Measurements from ENCODE around the gene FERD3L.

The FERD3L gene

DNA sequence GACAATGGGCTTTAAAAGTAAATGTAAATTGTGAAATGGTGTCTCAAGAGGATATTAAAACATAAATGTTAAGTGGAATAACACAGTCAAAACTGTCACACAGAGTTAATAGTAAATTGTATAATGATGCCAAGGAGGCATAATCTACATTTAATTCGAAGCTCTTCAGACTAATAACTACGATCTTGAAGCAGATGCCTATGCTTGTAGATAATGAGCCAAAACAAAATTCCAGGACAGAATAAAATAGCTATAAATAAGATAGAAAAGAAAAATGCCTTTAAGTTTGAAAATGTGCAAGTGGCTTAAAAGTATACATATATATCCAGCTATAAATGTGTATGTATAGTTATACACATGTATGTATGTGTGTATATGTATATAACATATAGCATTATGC is 45.3 kb downstream of the FERD3L start:
- H3K4me3 ChIP-seq (ENCODE audit: low read length in 2 of 2) = no peak overlapping the region
- no peak overlapping the region for H2AK5ac ChIP-seq (ENCODE audit: low read depth, low read length)
- no peak overlapping the region for H3K18ac ChIP-seq (ENCODE audit: low read length)
- no peak overlapping the region for H2BK5ac ChIP-seq (ENCODE audit: low read length)
- no peak for DNase-seq (ENCODE audit: low spot score)
- no peak overlapping the region for H2BK120ac ChIP-seq (ENCODE audit: low read depth, low read length)
- WGBS, 2 donors (ENCODE audit: extremely low coverage in 2 of 2, insufficient read length in 2 of 2, insufficient replicate concordance in 1 of 2) = no CpG with 5 or more reads among the region's 2 CpGs
- H3K23ac ChIP-seq (ENCODE audit: low read depth, low read length, poor library complexity) = no peak overlapping the region
- no peak overlapping the region for H3K9ac ChIP-seq (ENCODE audit: low read depth, low read length, poor library complexity)
- no peaks in the 10 kb centered on the region for H3K4me1 ChIP-seq (ENCODE audit: control insufficient read depth in 2 of 2, insufficient read depth in 1 of 2, low read depth in 1 of 2, low read length in 2 of 2)
- no peak overlapping the region for H4K8ac ChIP-seq (ENCODE audit: low read depth, low read length)
- no peak overlapping the region for H3K4ac ChIP-seq (ENCODE audit: low read length)
- peaks cover 0 to 18% (median 5%) of the 10 kb centered on the region in 3 experiments for H3K27me3 ChIP-seq (ENCODE audit: control insufficient read depth in 3 of 3, insufficient read depth in 3 of 3, low read depth in 1 of 3, low read length in 3 of 3)
- H3K9me3 ChIP-seq (replicated peaks in 1 of 2; ENCODE audit: control insufficient read depth in 2 of 2, insufficient read depth in 1 of 2, low read depth in 1 of 2, low read length in 2 of 2) = no peaks in the 10 kb centered on the region
- H3K27ac ChIP-seq (replicated peaks; ENCODE audit: low read length) = no peak overlapping the region
- H3K36me3 ChIP-seq (replicated peaks in 1 of 2; ENCODE audit: control insufficient read depth in 2 of 2, insufficient read depth in 2 of 2, low read length in 2 of 2) = no peaks in the 10 kb centered on the region
- no peak overlapping the region for H3K14ac ChIP-seq (ENCODE audit: low read length)
- H3K79me1 ChIP-seq (ENCODE audit: low read depth, low read length) = peaks cover 2% of the 10 kb centered on the region
- H2BK12ac ChIP-seq (ENCODE audit: low read length) = no peak overlapping the region
- no peak overlapping the region for H2AFZ ChIP-seq (ENCODE audit: low read length)
- no peak overlapping the region for H2BK15ac ChIP-seq (ENCODE audit: low read length)
- no peak overlapping the region for H3K4me2 ChIP-seq (ENCODE audit: insufficient read depth, low read length, poor library complexity, severe bottlenecking)
- no peak overlapping the region for H4K91ac ChIP-seq (ENCODE audit: low read depth, low read length, poor library complexity)

DNA sequence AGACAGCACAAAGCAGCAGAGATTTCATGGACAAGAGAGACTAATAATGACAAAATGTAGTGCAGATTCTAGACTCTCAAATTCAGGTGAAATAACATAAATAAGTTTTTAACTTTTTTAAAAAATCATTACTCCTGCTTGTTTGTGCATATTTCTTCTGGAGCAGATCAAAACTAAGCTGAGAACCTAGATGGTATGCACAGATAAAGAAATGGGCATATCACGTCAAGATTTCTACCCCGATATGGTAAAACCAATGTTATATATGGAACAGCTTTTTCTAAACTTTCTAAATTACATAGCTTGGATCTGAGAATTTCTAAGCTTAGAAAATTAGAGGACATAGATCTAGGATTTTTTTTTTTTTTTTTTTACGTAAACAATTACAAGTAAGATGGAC is 46.0 kb downstream of the FERD3L start:
- no peak overlapping the region for H2BK5ac ChIP-seq (ENCODE audit: low read length)
- no peak overlapping the region for H3K4ac ChIP-seq (ENCODE audit: low read length)
- no peaks in the 10 kb centered on the region for H3K9me3 ChIP-seq (replicated peaks in 1 of 2; ENCODE audit: control insufficient read depth in 2 of 2, insufficient read depth in 1 of 2, low read depth in 1 of 2, low read length in 2 of 2)
- no peaks in the 10 kb centered on the region for H3K36me3 ChIP-seq (replicated peaks in 1 of 2; ENCODE audit: control insufficient read depth in 2 of 2, insufficient read depth in 2 of 2, low read length in 2 of 2)
- H4K91ac ChIP-seq (ENCODE audit: low read depth, low read length, poor library complexity) = no peak overlapping the region
- no CpG with 5 or more reads among the region's 3 CpGs for WGBS, 2 donors (ENCODE audit: extremely low coverage in 2 of 2, insufficient read length in 2 of 2, insufficient replicate concordance in 1 of 2)
- H3K4me1 ChIP-seq (ENCODE audit: control insufficient read depth in 2 of 2, insufficient read depth in 1 of 2, low read depth in 1 of 2, low read length in 2 of 2) = no peaks in the 10 kb centered on the region
- no peak overlapping the region for H2BK120ac ChIP-seq (ENCODE audit: low read depth, low read length)
- no peak overlapping the region for H3K14ac ChIP-seq (ENCODE audit: low read length)
- H3K23ac ChIP-seq (ENCODE audit: low read depth, low read length, poor library complexity) = no peak overlapping the region
- no peak overlapping the region for H3K4me2 ChIP-seq (ENCODE audit: insufficient read depth, low read length, poor library complexity, severe bottlenecking)
- no peak overlapping the region for H2AFZ ChIP-seq (ENCODE audit: low read length)
- peaks cover 0 to 11% (median 0%) of the 10 kb centered on the region in 3 experiments for H3K27me3 ChIP-seq (ENCODE audit: control insufficient read depth in 3 of 3, insufficient read depth in 3 of 3, low read depth in 1 of 3, low read length in 3 of 3)
- no peak overlapping the region for H3K4me3 ChIP-seq (ENCODE audit: low read length in 2 of 2)
- no peak overlapping the region for H3K9ac ChIP-seq (ENCODE audit: low read depth, low read length, poor library complexity)
- no peak overlapping the region for H2BK12ac ChIP-seq (ENCODE audit: low read length)
- no peak overlapping the region for H4K8ac ChIP-seq (ENCODE audit: low read depth, low read length)
- H3K27ac ChIP-seq (replicated peaks; ENCODE audit: low read length) = no peak overlapping the region
- H3K79me1 ChIP-seq (ENCODE audit: low read depth, low read length) = peaks cover 2% of the 10 kb centered on the region
- H2BK15ac ChIP-seq (ENCODE audit: low read length) = no peak overlapping the region
- no peak overlapping the region for H2AK5ac ChIP-seq (ENCODE audit: low read depth, low read length)
- no peak for DNase-seq (ENCODE audit: low spot score)
- no peak overlapping the region for H3K18ac ChIP-seq (ENCODE audit: low read length)

DNA sequence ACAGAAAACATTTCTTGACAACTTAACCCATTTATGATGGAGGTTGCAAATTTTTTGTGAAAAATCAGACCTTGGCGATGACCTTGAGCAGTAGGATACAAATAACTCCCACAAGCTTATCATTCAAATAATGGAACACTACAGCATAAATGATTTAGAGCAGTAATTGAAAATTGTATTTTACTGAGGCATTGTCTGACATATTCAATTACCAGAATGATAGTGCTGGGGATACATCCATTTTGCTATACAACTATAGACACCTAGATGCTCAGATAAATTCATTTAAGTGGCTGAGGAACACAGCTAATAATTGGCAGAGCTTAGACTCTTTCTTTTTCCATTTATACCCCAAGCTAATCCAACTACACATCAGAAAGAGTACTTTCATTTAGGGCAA is 46.7 kb downstream of the FERD3L start:
- H3K79me1 ChIP-seq (ENCODE audit: low read depth, low read length) = peaks cover 2% of the 10 kb centered on the region
- no peak overlapping the region for H3K4me3 ChIP-seq (ENCODE audit: low read length in 2 of 2)
- H3K4me1 ChIP-seq (ENCODE audit: control insufficient read depth in 2 of 2, insufficient read depth in 1 of 2, low read depth in 1 of 2, low read length in 2 of 2) = no peaks in the 10 kb centered on the region
- H2BK12ac ChIP-seq (ENCODE audit: low read length) = no peak overlapping the region
- no CpG with 5 or more reads among the region's 1 CpG for WGBS, 2 donors (ENCODE audit: extremely low coverage in 2 of 2, insufficient read length in 2 of 2, insufficient replicate concordance in 1 of 2)
- H3K4ac ChIP-seq (ENCODE audit: low read length) = no peak overlapping the region
- no peak overlapping the region for H2BK15ac ChIP-seq (ENCODE audit: low read length)
- no peak overlapping the region for H3K27ac ChIP-seq (replicated peaks; ENCODE audit: low read length)
- no peak overlapping the region for H3K18ac ChIP-seq (ENCODE audit: low read length)
- H3K9ac ChIP-seq (ENCODE audit: low read depth, low read length, poor library complexity) = no peak overlapping the region
- no peaks in the 10 kb centered on the region for H3K36me3 ChIP-seq (replicated peaks in 1 of 2; ENCODE audit: control insufficient read depth in 2 of 2, insufficient read depth in 2 of 2, low read length in 2 of 2)
- no peak overlapping the region for H2BK120ac ChIP-seq (ENCODE audit: low read depth, low read length)
- H3K9me3 ChIP-seq (replicated peaks in 1 of 2; ENCODE audit: control insufficient read depth in 2 of 2, insufficient read depth in 1 of 2, low read depth in 1 of 2, low read length in 2 of 2) = no peaks in the 10 kb centered on the region
- H3K23ac ChIP-seq (ENCODE audit: low read depth, low read length, poor library complexity) = no peak overlapping the region
- H2BK5ac ChIP-seq (ENCODE audit: low read length) = no peak overlapping the region
- no peak overlapping the region for H2AFZ ChIP-seq (ENCODE audit: low read length)
- DNase-seq (ENCODE audit: low spot score) = no peak
- H3K4me2 ChIP-seq (ENCODE audit: insufficient read depth, low read length, poor library complexity, severe bottlenecking) = no peak overlapping the region
- H4K91ac ChIP-seq (ENCODE audit: low read depth, low read length, poor library complexity) = no peak overlapping the region
- no peak overlapping the region for H3K14ac ChIP-seq (ENCODE audit: low read length)
- H2AK5ac ChIP-seq (ENCODE audit: low read depth, low read length) = no peak overlapping the region
- H4K8ac ChIP-seq (ENCODE audit: low read depth, low read length) = no peak overlapping the region
- H3K27me3 ChIP-seq (ENCODE audit: control insufficient read depth in 3 of 3, insufficient read depth in 3 of 3, low read depth in 1 of 3, low read length in 3 of 3) = peaks cover 0 to 7% (median 0%) of the 10 kb centered on the region in 3 experiments

DNA sequence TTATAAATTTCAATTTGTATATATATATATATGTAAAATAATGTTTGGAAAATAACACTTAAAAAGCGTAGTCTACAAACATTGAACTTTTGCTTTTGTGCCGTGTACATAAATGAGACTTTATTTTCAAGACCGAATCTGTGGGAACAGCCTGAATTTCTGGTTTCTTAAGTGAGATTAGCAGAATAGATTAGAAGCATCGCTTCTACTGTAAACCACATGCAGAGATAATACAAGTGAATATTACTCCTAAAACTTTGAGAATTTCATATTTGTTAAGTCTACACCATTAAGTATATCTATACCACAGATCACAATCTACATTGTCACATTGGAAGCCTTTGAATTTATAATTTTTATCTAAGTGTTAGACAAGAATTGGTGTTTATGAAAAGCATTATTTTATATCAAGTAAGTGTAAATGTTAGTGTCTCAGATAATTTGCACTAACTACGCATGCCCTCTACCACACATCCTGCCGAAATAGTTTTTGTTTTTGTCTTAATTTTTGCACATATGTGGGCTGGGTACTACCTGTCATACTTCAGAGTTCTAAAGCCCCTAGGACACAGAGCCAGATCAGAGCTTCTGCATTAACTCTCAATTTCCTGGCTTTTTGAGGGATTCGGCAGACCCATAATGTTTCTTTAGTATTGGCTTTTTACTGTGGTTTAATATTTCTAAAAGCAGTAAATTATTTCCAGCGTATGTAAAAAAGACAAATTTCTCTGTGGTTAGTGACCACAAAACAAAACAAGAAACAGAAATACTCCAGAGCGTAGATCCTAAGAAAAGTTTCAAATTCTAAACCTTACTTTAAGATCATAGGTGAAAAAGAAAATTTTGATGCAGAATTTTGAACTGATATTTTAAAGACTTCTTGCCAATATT is 47.8 kb downstream of the FERD3L start:
- H3K79me1 ChIP-seq (ENCODE audit: low read depth, low read length) = peaks cover 2% of the 10 kb centered on the region
- H2AFZ ChIP-seq (ENCODE audit: low read length) = no peak overlapping the region
- no peak overlapping the region for H3K9ac ChIP-seq (ENCODE audit: low read depth, low read length, poor library complexity)
- H2BK120ac ChIP-seq (ENCODE audit: low read depth, low read length) = no peak overlapping the region
- H3K4ac ChIP-seq (ENCODE audit: low read length) = no peak overlapping the region
- H2AK5ac ChIP-seq (ENCODE audit: low read depth, low read length) = no peak overlapping the region
- H3K18ac ChIP-seq (ENCODE audit: low read length) = no peak overlapping the region
- no CpG with 5 or more reads among the region's 9 CpGs for WGBS, 2 donors (ENCODE audit: extremely low coverage in 2 of 2, insufficient read length in 2 of 2, insufficient replicate concordance in 1 of 2)
- H2BK15ac ChIP-seq (ENCODE audit: low read length) = no peak overlapping the region
- H3K4me3 ChIP-seq (ENCODE audit: low read length in 2 of 2) = no peak overlapping the region
- no peak overlapping the region for H4K8ac ChIP-seq (ENCODE audit: low read depth, low read length)
- H3K23ac ChIP-seq (ENCODE audit: low read depth, low read length, poor library complexity) = no peak overlapping the region
- no peaks in the 10 kb centered on the region for H3K4me1 ChIP-seq (ENCODE audit: control insufficient read depth in 2 of 2, insufficient read depth in 1 of 2, low read depth in 1 of 2, low read length in 2 of 2)
- DNase-seq (ENCODE audit: low spot score) = no peak
- H2BK12ac ChIP-seq (ENCODE audit: low read length) = no peak overlapping the region
- no peak overlapping the region for H3K27ac ChIP-seq (replicated peaks; ENCODE audit: low read length)
- H3K14ac ChIP-seq (ENCODE audit: low read length) = no peak overlapping the region
- H2BK5ac ChIP-seq (ENCODE audit: low read length) = no peak overlapping the region
- no peak overlapping the region for H4K91ac ChIP-seq (ENCODE audit: low read depth, low read length, poor library complexity)
- no peaks in the 10 kb centered on the region for H3K9me3 ChIP-seq (replicated peaks in 1 of 2; ENCODE audit: control insufficient read depth in 2 of 2, insufficient read depth in 1 of 2, low read depth in 1 of 2, low read length in 2 of 2)
- H3K36me3 ChIP-seq (replicated peaks in 1 of 2; ENCODE audit: control insufficient read depth in 2 of 2, insufficient read depth in 2 of 2, low read length in 2 of 2) = no peaks in the 10 kb centered on the region
- no peak overlapping the region for H3K4me2 ChIP-seq (ENCODE audit: insufficient read depth, low read length, poor library complexity, severe bottlenecking)
- H3K27me3 ChIP-seq (ENCODE audit: control insufficient read depth in 3 of 3, insufficient read depth in 3 of 3, low read depth in 1 of 3, low read length in 3 of 3) = peaks cover 0 to 7% (median 0%) of the 10 kb centered on the region in 3 experiments

All from neuronal stem cell (in vitro differentiated cells).